Fibroblast of skin of right quadriceps (primary cell): ENCODE measurements around the gene TMEM150A.
"Not testable (repeated sequence)": the region's sequence is repeated elsewhere in the genome, so short reads cannot be mapped to it uniquely, and the experiment has no call there.

Experiments
- DNase-seq: peaks from one replicate; pipeline ENCODE4 v3.0.0-alpha.2; 2013

Gene TMEM150A

GRCh38 chr2:85611705-85612587, 9.4 kb upstream of the TMEM150A start, which contains the start of gene C2orf68:
TSS of gene C2orf68 (minus strand) at chr2:85612066. CDS start at chr2:85611984, 82 bp downstream.
- peak; percentile 83 for DNase-seq

- DNase-seq, result no peak
Observed at GRCh38 chr2:85611217-85611704, 8.8 kb upstream of the TMEM150A start.

DNA sequence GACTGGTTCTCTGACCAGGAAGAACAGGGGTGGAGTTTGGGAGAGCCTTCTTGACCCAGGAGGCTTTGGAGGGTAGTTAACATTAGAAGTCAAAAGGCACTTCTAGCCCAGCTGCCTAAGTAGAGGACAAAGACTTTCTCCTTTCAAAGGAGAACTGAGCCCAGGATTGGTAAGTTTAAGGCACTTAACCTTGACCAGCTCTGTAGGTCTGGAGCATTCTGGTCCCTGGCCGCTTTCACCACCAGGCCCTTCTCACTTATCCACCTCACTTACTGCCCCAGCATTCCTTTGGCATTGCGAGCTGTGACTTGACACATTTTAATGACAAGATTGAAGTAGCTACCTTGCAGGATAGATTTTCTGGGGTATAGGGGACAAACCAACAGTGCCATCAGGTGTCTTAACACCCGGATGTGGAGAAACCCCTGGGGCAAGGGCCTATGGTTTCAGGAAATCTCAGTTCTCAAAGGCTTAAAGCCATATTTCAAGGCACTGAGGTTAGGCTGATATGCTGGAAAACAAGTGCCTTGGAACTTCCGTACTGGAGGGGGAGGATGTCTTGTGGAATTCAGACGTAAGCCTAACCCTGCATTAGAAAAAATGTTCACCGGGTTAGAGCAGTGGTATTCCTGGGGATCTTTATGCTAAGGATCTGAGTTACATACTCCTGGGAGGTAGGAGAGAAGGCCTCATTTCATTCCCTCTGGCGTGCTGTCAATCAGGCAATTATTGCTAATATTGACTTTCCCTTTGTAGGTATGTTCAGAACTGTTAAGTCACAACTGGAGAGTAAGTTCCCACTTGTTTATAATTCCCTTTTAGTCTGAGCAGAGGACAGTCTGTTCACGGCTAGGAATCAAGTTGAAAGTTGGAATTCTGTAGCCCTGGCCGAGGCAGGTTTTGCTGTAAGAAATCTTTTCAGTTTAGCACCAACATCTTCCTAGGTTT, 5.0 kb upstream of the TMEM150A start:
- DNase-seq, result no peak

GRCh38 chr2:85606116-85606455, 3.6 kb upstream of the TMEM150A start:
- DNase-seq, result no peak

- DNase-seq, result peak; percentile 89
Observed at GRCh38 chr2:85605406-85606115, 3.1 kb upstream of the TMEM150A start.

DNA sequence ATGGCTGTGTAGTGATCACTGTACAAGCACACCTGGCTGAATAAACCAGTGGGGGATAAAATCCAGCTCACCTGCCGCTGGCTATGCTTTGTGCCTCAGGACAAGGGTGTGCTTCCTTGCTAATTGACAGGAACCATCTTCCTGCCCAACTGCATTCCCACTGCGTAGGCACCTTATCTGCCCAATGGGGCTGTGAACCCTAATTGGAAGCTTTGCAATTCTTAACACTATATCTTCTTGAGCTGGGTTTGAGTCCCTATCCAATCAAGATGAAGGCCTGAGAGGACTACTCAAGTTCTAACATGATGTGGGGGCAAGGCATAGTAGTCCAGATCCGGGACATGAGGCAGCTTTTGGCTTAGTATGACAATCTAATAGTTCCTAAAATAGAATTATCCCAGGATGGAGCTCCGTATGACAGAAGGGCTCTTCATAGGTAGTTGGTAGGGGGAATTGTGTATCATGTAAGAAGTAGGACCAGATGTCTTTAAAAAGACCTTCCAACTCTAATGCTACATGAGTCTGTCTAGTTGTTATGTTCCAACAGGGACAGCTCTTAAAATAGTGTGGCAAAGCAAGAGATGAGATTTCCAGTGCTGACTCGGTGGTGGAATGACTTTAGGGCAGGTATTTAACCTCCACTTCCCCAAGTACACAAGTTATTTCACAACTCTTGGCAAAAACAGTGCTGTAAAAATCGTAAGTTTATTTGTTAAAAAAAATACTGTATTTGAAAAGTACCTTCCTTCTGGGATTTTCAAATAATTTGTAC, 2.3 kb upstream of the TMEM150A start:
- DNase-seq, result no peak

DNA sequence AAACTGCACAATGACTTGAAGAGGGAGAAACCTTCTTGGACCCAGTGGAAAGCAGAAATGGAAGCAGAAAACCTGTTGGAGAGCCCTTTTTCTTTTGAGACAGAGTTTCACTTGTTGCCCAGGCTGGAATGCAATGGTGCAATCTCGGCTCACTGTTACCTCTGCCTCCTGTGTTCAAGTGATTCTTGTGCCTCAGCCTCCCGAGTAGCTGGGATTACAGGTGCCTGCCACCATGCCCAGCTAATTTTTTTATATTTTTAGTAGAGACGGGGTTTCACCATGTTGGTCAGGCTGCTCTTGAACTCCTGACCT, 1.6 kb upstream of the TMEM150A start:
- DNase-seq, result not testable (repeated sequence)

GRCh38 chr2:85601771-85602475, 575 bp downstream of the TMEM150A start:
- DNase-seq, result no peak

GRCh38 chr2:85600951-85601770, 1.3 kb downstream of the TMEM150A start:
- no peak for DNase-seq

DNA sequence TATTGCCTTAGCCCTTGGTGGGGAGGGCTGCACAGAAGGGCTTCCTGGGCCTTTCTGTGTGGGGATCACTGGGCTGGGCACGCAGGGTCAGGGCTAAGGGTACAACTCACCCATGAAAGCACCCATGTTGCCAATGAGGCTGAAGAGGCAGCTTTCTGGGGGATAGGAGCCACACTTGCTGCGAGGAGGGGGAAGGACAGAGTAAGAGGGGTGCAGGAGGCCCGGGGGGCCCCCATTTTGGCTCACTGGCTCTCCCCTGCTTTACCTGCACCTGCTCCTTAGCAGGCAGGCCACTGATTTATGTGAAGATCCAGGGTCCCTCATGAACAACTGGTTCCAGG, 2.3 kb downstream of the TMEM150A start:
- DNase-seq, result no peak

DNA sequence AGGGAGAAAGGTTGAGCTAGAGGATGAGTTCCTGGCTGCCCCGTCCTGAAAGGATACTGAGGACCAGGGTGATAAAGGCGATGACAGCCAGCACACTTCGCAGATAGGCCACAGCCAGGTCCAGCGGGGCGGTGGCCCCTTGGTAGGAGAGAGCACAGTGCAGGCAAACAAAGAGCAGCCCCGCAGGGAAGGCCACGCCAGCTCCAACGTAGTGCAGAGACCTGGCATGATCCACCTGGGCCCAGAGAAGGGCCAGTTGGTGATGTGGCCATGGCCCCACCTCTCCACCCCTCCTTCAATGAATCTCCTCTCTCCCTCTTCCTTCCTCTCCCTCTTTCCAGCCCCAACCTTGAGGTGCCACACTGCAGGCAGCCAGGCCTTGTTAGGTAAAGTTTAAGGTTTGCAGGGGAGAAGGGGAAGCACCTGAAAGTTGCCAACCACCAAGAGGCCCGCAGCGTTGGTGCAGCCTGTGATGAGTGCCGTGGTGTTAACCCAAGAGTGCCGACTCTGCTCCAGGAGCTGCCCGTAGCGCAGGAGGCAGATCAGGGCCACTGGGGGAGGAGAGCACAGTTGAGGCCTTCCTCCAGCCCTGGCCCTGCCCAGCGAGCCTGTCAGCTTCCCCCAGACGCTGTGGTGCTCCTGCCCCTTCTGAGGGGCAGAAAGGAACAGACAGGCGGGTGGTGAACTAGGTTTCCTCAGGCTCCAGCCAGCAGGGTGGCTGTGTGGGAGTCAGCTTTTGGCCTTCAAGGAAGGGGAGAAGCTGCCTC, 2.8 kb downstream of the TMEM150A start:
- DNase-seq, result no peak

GRCh38 chr2:85598594-85599340, 3.7 kb downstream of the TMEM150A start:
- DNase-seq, result no peak

DNA sequence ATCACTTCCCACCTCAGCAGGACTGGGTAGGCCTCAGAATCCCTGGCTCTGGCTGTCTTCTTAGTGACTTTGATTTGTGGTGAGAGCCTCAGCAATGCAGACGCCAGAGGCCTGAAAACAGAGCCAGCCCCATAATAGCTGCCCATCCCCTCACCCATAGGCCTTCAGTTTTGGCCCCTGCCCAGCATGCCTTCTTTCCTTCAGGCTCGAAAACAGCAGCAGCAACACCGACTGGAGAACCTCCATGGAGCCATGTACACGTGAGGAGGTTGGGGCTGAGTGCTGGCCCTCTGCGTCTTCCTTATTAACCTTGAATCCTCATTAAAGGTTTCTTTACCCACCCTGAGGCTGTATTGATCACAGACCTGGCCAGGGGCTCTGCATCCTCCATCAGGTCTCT, 5.3 kb downstream of the TMEM150A start:
- no peak for DNase-seq

GRCh38 chr2:85596486-85597143, 5.9 kb downstream of the TMEM150A start:
- DNase-seq, result no peak

DNA sequence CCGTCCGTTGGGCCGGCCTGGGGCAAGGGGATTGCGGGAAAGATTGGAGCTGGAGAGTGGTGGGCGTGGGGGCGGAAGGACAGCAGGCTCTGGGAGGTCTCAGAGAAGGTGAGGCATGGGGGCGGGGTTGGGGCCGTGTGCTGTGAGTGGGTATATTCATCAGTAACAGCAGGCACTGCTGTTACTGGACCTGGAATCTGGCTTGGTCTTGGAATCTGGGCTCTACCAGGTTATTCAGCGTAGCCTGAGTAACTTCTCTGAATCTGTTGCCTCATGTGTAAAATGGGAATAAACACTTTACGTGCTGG, 6.5 kb downstream of the TMEM150A start:
- DNase-seq, result no peak

- peak; percentile 98 for DNase-seq
Observed at GRCh38 chr2:85595301-85596025, 7.0 kb downstream of the TMEM150A start, which contains the start of gene RNF181. TSS of gene RNF181 (plus strand) at chr2:85595745. CDS start at chr2:85595764, 19 bp downstream.

DNA sequence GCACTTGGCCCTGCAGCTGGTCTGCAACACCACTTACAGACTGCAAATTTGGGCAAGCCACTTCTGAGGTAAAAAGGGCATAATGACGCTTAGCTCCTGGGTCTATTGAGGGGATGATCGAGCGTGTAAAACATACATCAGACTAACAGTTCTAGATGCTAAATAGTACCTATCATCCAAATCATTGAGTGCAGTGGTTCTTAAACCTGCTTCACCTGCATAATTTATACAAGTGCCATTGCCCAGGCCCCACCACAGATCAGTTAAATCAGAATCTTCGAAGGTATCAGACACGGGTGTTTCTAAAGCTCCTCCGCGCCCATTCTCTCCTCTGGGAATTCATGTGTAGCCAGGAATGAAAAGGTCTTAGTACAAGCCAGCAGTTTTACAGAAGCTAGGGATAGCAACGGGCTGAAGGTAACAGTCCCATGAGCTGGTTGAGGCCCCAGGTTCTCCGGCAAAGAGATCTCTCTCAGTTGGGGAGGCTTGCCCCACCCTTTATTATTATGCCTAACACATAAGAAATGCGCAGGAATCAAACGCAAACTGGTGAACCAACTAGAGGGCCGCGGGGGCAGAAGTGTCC, 7.7 kb downstream of the TMEM150A start:
- DNase-seq, result no peak

GRCh38 chr2:85593023-85593422, 9.5 kb downstream of the TMEM150A start:
- no peak for DNase-seq
